ENCODE results near the gene NFASC. TPM values are rescaled to one million over a fixed set of nuclear protein-coding genes. Genes with fewer than 3 reads are reported as not detected.

NFASC gene
- total RNA-seq, 1 donor: 36.9 TPM

GRCh38 chr1:204960306-204961125 is 89.9 kb downstream of the NFASC start:
- H3K4me2 ChIP-seq (ENCODE audit: insufficient read depth, low read length): no peak overlapping the region
- H4K20me1 ChIP-seq (ENCODE audit: insufficient read depth, low read length): peaks cover 2% of the 10 kb centered on the region
- no peaks in the 10 kb centered on the region for H3K79me2 ChIP-seq (ENCODE audit: insufficient read depth, low read length)
- H3K27ac ChIP-seq (ENCODE audit: low read depth, low read length): no peak overlapping the region
- TF ChIP-seq, protein P1, sequence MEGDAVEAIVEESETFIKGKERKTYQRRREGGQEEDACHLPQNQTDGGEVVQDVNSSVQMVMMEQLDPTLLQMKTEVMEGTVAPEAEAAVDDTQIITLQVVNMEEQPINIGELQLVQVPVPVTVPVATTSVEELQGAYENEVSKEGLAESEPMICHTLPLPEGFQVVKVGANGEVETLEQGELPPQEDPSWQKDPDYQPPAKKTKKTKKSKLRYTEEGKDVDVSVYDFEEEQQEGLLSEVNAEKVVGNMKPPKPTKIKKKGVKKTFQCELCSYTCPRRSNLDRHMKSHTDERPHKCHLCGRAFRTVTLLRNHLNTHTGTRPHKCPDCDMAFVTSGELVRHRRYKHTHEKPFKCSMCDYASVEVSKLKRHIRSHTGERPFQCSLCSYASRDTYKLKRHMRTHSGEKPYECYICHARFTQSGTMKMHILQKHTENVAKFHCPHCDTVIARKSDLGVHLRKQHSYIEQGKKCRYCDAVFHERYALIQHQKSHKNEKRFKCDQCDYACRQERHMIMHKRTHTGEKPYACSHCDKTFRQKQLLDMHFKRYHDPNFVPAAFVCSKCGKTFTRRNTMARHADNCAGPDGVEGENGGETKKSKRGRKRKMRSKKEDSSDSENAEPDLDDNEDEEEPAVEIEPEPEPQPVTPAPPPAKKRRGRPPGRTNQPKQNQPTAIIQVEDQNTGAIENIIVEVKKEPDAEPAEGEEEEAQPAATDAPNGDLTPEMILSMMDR (IDR thresholded peaks at IDR 0.05; ENCODE audit: extremely low read depth, low read depth, low read length): no peak
- no peak overlapping the region for H3K4me3 ChIP-seq (ENCODE audit: insufficient read depth, low read length)
- no peak overlapping the region for H2AFZ ChIP-seq (ENCODE audit: low read length)
- H3K9me3 ChIP-seq (ENCODE audit: low read depth, low read length): no peaks in the 10 kb centered on the region
- peaks cover 11% of the 10 kb centered on the region for H3K36me3 ChIP-seq (ENCODE audit: insufficient read depth, low read length)
- no peaks in the 10 kb centered on the region for H3K27me3 ChIP-seq (ENCODE audit: insufficient read depth, low read length)
- no peak for DNase-seq (ENCODE audit: insufficient read length, low spot score, missing footprints)
- no peaks in the 10 kb centered on the region for H3K4me1 ChIP-seq (ENCODE audit: insufficient read depth, low read length)

GRCh38 chr1:204961765-204962419 is 91.2 kb downstream of the NFASC start:
- Histone ChIP-seq H3K4me1 (ENCODE audit: insufficient read depth, low read length) (no peaks in the 10 kb centered on the region), H2AFZ (ENCODE audit: low read length) (no peak overlapping the region), H3K27me3 (ENCODE audit: insufficient read depth, low read length) (no peaks in the 10 kb centered on the region), H3K4me2 (ENCODE audit: insufficient read depth, low read length) (no peak overlapping the region), H3K36me3 (ENCODE audit: insufficient read depth, low read length) (peaks cover 8% of the 10 kb centered on the region), H3K27ac (ENCODE audit: low read depth, low read length) (no peak overlapping the region), H3K9me3 (ENCODE audit: low read depth, low read length) (no peaks in the 10 kb centered on the region), H3K4me3 (ENCODE audit: insufficient read depth, low read length) (no peak overlapping the region), H3K79me2 (ENCODE audit: insufficient read depth, low read length) (no peaks in the 10 kb centered on the region), H4K20me1 (ENCODE audit: insufficient read depth, low read length) (peaks cover 2% of the 10 kb centered on the region)
- no peak for DNase-seq (ENCODE audit: insufficient read length, low spot score, missing footprints)
- TF ChIP-seq, protein P1 (IDR thresholded peaks at IDR 0.05; ENCODE audit: extremely low read depth, low read depth, low read length): peak; percentile 6

DNA sequence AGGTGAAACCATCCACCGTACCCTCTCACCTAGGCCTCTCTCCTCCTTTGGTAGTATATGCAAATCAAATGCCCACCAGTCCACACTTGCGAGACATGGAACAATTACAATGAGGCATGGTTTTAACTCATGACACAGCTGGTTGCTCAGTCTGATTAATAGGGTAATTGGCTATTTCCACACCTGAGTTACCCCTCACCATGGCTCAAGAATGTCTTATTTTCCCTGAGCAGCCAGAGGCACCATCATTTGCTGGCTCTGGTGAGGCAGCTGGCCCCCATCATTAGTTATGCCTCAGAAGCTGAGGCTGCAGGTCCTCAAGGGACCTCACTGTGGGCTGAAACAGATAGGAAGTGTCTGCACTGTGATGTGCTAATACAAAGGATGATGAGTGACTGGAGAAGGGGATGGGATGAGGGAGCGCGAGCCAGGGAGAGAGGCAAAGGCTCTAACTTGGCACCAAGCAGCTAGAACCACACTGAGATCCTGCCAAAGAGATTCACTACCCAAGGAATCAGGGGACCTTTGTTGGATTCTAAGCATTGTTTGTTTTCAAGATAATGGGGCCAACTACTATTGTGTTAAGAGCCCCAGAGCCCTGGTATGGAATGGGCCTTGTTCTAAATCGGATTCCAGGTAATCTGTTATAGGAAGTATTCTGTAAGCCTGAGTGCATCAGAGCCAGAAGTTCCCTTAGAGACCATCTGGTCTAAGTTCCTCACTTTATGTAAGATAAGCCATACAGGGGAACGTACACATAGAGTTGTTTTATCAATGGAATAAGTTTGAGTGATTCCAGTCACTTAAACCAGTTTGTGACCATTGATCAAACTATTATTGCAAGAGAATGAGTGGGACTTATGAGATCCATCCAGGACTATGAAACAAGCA is 92.3 kb downstream of the NFASC start:
- Histone ChIP-seq H3K4me1 (ENCODE audit: insufficient read depth, low read length) (no peaks in the 10 kb centered on the region), H3K36me3 (ENCODE audit: insufficient read depth, low read length) (peaks cover 4% of the 10 kb centered on the region), H3K27ac (ENCODE audit: low read depth, low read length) (no peak overlapping the region), H3K4me2 (ENCODE audit: insufficient read depth, low read length) (no peak overlapping the region), H2AFZ (ENCODE audit: low read length) (no peak overlapping the region), H3K27me3 (ENCODE audit: insufficient read depth, low read length) (no peaks in the 10 kb centered on the region), H4K20me1 (ENCODE audit: insufficient read depth, low read length) (peaks cover 2% of the 10 kb centered on the region), H3K9me3 (ENCODE audit: low read depth, low read length) (no peaks in the 10 kb centered on the region), H3K4me3 (ENCODE audit: insufficient read depth, low read length) (no peak overlapping the region), H3K79me2 (ENCODE audit: insufficient read depth, low read length) (no peaks in the 10 kb centered on the region)
- TF ChIP-seq, protein P1 (IDR thresholded peaks at IDR 0.05; ENCODE audit: extremely low read depth, low read depth, low read length): no peak
- no peak for DNase-seq (ENCODE audit: insufficient read length, low spot score, missing footprints)

All from osteoblast (primary cell).